ENCODE measurements around the gene FAM110C. TPM values are rescaled to one million over a fixed set of nuclear protein-coding genes. Genes with fewer than 3 reads are reported as not detected.

Gene FAM110C
- total and polyA plus RNA-seq, 9 of the 15 experiments (the other 6 are each of a cell fraction or from before 2014, with no cell fraction given), result not detected

- no peak for TF ChIP-seq ARHGAP35 (IDR thresholded peaks at IDR 0.05; ENCODE audit: partially characterized antibody)
- TF ChIP-seq WHSC1 (IDR thresholded peaks at IDR 0.05; ENCODE audit: low read length), result no peak
- no peak for TF ChIP-seq ZNF830 (CRISPR knock-in tag; IDR thresholded peaks at IDR 0.05)
- no peak for TF ChIP-seq MCM7 (IDR thresholded peaks at IDR 0.05)
- TF ChIP-seq RAD21 (CRISPR knock-in tag; conservative IDR thresholded peaks at IDR 0.05 in 1 of 2, IDR thresholded peaks at IDR 0.05 in 1 of 2), result no peak
- TF ChIP-seq ZNF133 (CRISPR knock-in tag; IDR thresholded peaks at IDR 0.05), result no peak
- TF ChIP-seq ZFP30 (CRISPR knock-in tag; IDR thresholded peaks at IDR 0.05; ENCODE audit: borderline replicate concordance), result no peak
These were observed 39.5 kb upstream of the FAM110C start (continued) for GRCh38 chr2:85761-86160.

- no peaks in the 10 kb centered on the region for H4K20me1 ChIP-seq (replicated peaks; ENCODE audit: control insufficient read depth, insufficient read depth, low read length)
- H3K4me1 ChIP-seq (replicated peaks in 1 of 2; ENCODE audit: control insufficient read depth in 2 of 2, insufficient read depth in 2 of 2, low read length in 2 of 2), result no peaks in the 10 kb centered on the region
- H3K4me3 ChIP-seq, result no peak overlapping the region
- in situ Hi-C loops (cut with MboI) (no loop called here), intact Hi-C loops (cut with micrococcal nuclease) (no loop called here)
- H2AFZ ChIP-seq (ENCODE audit: low read depth, low read length), result no peak overlapping the region
- no peaks in the 10 kb centered on the region for H3K36me3 ChIP-seq (ENCODE audit: control insufficient read depth, insufficient read depth, low read length)
- H3K9ac ChIP-seq (ENCODE audit: insufficient read depth in 1 of 2, low read depth in 2 of 2, low read length in 2 of 2), result no peak overlapping the region
- ATAC-seq (no peak), DNase-seq (ENCODE audit: extremely low read depth in 1 of 4, low spot score in 3 of 4) (no peak), FAIRE-seq (no peak)
- no peak overlapping the region for H3K27ac ChIP-seq (ENCODE audit: extremely low read depth, low read depth, low read length)
- no peaks in the 10 kb centered on the region; a peak in 1 of 5 replicates for H3K27me3 ChIP-seq (ENCODE audit: control insufficient read depth in 2 of 2, insufficient read depth in 2 of 2, low read length in 2 of 2)
- CTCF ChIA-PET (ENCODE audit: low intra/inter-chr PET ratio), result no interaction called here
- no TSS peak for BruUV-seq (replicated peaks)
- no peaks in the 10 kb centered on the region for H3K9me1 ChIP-seq (ENCODE audit: control insufficient read depth, insufficient read depth, low read length)
- H3K9me3 ChIP-seq (replicated peaks; ENCODE audit: control insufficient read depth, insufficient read depth, low read depth, low read length), result no peaks in the 10 kb centered on the region
- WGBS (ENCODE audit: insufficient coverage, low coverage, missing lambda C conversion rate), result 0% methylated on average over 2 of the region's 2 CpGs
- H3K79me2 ChIP-seq (ENCODE audit: control insufficient read depth, insufficient read depth, low read length), result no peaks in the 10 kb centered on the region
- no peak overlapping the region for H3K4me2 ChIP-seq (ENCODE audit: insufficient read depth, low read length)
- POLR2A ChIA-PET, result no interaction called here
- TF ChIP-seq ZHX1 (conservative IDR thresholded peaks at IDR 0.05; ENCODE audit: low read length) (no peak), ZNF384 (IDR thresholded peaks at IDR 0.05; ENCODE audit: low read depth, low read length) (no peak), CSDE1 (IDR thresholded peaks at IDR 0.05) (no peak), KDM2B (CRISPR knock-in tag; IDR thresholded peaks at IDR 0.05) (no peak), ZNF655 (CRISPR knock-in tag; IDR thresholded peaks at IDR 0.05) (no peak), ELF1 (tag; IDR thresholded peaks at IDR 0.05) (no peak), IRF1 (CRISPR knock-in tag; IDR thresholded peaks at IDR 0.05; ENCODE audit: borderline replicate concordance) (no peak), TFAM (CRISPR knock-in tag; conservative IDR thresholded peaks at IDR 0.05) (no peak), SOX6 (IDR thresholded peaks at IDR 0.05) (no peak), BRD4 (IDR thresholded peaks at IDR 0.05) (no peak), ZBTB33 (CRISPR knock-in tag; IDR thresholded peaks at IDR 0.05) (no peak)
These were observed 37.8 kb upstream of the FAM110C start for GRCh38 chr2:84121-84520.

All from K562 (cell line).